NCI-H774 (cell line): Measurements from ENCODE around the gene TBCK.
"Not testable (repeated sequence)": the region's sequence is repeated elsewhere in the genome, so short reads cannot be mapped to it uniquely, and the experiment has no call there.

Source experiments
- DNase-seq: peaks from one replicate; lab custom pipeline; 2025; lab: John Stamatoyannopoulos, UW

TBCK gene

DNA sequence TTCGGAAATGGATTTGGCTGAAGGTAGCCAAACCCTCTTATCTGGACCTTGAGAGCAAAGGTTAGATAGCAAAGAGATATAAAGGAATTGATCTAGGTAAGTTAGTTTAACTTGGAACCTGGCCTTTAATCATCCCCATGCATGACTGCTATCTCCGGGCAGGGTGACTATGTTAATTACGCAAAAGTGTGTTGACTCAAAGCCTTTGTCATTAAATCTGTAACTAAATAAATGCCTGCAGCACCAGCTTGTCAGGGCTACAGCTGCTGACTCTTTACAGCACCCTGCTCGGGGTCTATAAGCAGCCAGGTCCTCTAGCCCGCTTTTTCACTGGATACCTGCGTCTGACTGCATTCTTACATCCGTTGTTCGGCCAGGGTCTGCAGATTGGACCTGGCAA is 201.7 kb downstream of the TBCK start:
- DNase-seq = no peak

DNA sequence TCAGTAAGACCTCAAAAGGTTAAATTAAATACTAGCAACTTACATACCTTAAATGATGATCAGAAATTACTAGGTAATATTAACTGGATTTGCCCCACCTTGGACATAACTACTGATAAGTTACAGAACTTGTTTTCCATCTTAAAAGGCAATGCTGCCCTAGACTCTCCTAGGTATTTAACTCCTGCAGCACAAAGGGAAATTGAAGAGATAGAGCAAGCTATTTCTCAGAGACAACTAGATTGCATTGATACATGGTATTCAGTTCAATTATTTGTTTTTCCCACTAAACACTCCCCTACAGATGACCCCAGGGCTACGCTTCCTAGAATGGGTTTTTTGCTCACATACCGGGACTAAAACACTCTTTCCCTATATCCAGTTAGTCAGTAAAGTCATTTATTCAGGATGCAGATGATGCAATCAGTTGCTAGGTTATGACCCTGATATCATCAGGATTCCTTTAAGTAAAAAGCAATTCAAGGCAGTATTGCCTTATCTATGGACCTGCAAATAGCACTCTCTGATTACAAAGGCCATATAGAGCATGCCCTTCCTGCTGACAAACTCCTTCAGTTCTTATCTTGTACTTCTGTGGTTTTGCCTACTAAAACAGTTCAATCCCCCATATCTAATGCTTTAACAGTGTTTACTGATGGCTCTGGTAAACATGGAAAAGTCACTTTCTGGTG is 204.1 kb downstream of the TBCK start:
- DNase-seq = not testable (repeated sequence)

GRCh38 chr4:106109929-106110328 is 206.1 kb downstream of the TBCK start:
- no peak for DNase-seq

DNA sequence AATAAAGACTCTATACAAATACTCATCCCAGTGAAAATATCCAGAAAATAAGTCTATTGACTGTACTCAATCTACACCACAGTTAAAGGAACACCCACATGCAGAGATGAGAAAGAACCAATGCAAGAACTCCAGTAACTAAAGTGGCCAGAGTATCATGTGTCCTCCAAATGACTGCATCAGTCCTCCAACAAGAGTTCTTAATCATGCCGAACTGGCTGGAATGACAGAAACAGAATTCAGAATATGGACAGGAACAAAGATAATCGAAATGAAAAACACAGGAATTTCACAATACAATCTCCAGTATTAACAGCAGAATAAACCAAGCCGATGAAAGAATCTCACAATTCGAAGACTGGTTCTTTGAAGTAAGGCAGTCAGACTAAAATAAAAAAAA is 210.3 kb downstream of the TBCK start:
- no peak for DNase-seq

GRCh38 chr4:106104276-106104675 is 211.7 kb downstream of the TBCK start:
- DNase-seq = no peak

DNA sequence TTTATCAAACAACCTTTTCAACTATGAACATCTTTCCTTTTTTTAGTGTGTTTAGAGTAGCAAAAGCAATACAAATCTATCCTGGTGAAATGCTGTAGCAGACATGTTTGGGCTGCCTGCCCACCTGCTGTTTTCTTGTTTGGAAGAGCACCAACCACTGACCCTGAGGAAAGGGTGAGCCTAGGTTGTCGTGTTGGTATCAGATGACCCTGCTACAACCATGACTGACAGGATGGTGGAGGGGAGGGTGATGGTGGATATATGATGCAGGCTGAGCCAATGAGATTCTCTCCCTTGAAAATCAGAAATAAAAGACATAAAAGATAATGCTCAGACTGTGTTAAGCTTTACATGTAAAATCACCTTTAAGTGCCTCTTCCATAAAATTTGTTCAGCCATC is 219.6 kb downstream of the TBCK start:
- no peak for DNase-seq

GRCh38 chr4:106095408-106095807 is 220.6 kb downstream of the TBCK start:
- no peak for DNase-seq

DNA sequence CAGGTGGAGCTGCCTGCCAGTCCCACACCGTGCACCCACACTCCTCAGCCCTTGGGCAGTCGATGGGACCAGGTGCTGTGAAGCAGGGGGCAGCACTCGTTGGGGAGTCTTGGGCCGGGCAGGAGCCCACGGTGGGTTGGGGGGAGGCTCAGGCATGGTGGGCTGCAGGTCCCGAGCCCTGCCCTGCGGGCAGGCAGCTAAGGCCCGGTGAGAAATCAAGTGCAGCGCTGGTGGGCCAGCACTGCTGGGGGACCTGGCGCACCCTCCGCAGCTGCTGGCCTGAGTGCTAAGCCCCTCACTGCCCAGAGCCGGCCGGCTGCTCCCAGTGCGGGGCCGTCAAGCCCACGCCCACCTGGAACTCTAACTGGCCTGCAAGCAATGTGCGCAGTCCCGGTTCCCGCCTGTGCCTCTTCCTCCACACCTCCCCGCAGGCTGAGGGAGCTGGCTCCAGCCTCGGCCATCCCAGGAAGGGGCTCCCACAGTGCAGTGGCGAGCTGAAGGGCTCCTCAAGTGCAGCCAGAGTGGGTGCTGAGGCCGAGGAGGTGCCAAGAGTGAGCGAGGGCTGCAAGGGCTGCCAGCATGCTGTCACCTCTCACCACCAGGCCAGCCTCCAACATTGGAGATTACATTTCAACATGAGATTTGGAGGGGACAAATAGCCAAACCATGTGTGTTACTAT is 223.5 kb downstream of the TBCK start:
- DNase-seq = no peak

DNA sequence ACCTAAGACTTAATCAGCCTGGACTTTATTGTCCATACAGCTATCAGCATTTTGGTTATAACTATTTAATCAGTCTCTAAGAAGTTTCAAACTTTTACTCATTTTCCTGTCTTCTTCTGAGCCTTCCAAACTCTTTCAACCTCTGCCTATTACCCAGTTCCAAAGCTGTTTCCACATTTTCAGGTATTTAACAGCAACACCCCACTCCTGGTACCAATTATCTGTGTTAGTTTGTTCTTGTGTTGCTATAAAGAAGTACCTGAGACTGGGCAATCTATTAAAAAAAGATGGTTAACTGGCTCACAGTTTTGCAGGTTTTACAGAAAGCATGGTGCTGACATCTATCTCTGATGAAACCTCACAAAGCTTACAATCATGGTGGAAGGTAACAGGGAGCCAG is 225.2 kb downstream of the TBCK start:
- DNase-seq = no peak

DNA sequence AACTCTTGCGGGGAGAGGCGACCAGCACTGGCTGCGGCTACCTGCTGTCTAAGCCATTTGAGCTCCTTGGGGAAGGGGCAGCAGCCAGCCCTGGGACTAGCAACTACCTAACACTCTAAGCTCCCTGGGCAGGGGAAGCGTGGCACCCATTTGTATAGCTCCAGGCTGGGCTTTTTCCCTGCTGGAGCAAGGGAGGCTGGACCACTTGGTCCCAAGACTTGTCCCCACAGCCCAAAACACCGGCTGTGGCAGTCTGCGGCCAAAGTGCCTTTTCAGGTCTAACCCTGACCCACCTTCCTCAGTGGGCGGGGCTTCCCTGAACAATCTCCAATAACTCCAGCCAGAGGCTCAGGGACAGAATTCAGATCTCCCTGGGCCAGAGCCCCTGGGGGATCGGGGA is 232.9 kb downstream of the TBCK start:
- DNase-seq = no peak

GRCh38 chr4:106080376-106080775 is 235.6 kb downstream of the TBCK start:
- DNase-seq = no peak

DNA sequence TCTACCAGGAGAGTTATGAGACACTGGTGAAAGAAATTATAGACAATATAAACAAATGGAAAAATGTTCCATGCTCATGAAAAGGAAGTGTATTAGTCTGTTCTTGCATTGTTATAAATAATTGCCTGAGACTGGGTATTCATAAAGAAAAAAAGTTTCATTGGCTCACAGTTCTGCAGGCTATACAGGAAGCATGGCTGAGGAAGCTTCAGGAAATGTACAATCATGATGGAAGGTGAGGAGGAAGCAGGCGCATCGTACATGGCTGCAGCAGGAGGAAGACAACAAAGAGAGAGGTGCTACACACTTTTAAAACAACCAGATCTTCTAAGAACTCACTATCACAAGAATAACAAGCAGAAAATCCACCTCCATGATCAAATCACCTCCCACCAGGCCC is 236.4 kb downstream of the TBCK start:
- no peak for DNase-seq

- no peak for DNase-seq
Measured at GRCh38 chr4:106065018-106065417, 251.0 kb downstream of the TBCK start.

- no peak for DNase-seq
Measured at GRCh38 chr4:106063009-106063408, 253.0 kb downstream of the TBCK start.

DNA sequence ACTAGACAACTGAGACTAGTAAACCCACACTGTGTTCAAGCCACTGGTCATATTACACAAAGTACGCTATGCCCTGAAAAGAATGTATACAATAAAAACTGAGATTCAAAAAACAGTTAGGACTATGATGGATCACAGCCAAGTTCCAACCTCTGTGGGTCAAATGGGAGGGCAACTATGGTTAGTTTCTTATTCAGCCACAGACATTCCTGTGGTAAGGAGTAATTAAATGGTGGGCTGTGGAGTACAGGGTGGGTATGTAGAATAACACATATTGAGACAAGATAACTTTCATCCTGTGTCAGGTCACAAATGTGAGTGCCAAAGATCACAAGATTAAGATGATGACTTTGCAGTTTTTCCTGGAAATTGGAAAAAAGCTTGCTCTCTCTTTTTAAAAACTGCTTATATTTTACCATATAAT is 253.5 kb downstream of the TBCK start:
- no peak for DNase-seq

DNA sequence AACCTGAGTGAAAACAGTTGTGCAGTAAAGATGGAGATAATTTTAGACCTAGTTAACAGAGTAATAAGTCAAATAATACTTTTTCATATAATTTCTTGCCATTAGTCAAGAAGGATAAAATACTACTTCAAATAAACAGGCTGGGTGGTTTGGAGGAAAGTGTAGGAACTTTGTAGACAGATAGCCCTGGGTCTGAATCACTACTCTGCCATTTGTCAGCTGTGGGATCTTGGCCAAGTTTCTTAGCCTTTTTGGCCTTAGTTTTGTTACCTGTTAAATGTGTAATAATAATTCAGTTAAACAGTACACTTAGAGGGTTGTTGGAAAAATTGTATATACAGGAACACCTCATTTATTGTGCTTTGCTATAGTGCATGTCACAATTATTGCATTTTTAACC is 257.1 kb downstream of the TBCK start:
- DNase-seq = no peak

- no peak for DNase-seq
Measured at GRCh38 chr4:106056914-106057313, 259.1 kb downstream of the TBCK start.

DNA sequence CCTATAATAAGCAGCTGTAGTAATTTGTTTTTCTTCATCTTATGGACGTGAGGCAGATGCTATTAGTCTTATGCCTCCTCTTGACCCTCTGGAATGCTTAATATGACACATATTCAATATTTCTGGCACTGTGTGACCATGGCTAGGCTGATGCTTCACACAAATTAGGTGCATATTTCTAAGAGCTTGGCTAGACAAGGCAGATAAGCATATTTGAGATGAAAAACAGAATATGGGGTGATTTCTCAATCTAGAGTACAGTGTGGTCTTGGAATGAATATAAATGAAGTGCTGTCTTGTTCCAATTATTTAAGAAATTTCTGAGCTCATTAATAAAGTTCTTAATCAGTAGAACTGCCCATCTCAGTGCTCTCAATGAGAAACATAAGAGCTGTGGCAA is 264.5 kb downstream of the TBCK start:
- no peak for DNase-seq

DNA sequence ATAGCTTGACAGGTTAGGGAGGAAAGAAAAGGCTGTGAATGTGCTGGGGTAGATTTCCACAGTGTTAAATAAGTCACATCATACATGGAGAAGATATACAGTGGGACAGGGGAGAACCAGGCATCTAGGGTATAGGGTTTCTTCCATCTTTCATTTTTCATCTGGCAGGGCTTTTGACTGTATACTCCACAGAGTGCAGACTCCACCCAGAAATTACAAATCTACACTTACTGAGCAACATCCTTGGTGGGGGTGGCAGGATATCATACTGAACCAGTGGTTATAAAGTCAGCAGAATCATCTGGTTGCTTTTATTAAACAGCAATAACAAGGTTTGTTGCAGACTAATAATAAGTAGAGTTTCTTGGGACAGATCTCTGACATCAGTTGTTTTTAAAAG is 266.5 kb downstream of the TBCK start:
- no peak for DNase-seq

GRCh38 chr4:106048250-106048971 is 267.6 kb downstream of the TBCK start:
- DNase-seq = no peak

GRCh38 chr4:106046083-106046482 is 269.9 kb downstream of the TBCK start:
- no peak for DNase-seq

DNA sequence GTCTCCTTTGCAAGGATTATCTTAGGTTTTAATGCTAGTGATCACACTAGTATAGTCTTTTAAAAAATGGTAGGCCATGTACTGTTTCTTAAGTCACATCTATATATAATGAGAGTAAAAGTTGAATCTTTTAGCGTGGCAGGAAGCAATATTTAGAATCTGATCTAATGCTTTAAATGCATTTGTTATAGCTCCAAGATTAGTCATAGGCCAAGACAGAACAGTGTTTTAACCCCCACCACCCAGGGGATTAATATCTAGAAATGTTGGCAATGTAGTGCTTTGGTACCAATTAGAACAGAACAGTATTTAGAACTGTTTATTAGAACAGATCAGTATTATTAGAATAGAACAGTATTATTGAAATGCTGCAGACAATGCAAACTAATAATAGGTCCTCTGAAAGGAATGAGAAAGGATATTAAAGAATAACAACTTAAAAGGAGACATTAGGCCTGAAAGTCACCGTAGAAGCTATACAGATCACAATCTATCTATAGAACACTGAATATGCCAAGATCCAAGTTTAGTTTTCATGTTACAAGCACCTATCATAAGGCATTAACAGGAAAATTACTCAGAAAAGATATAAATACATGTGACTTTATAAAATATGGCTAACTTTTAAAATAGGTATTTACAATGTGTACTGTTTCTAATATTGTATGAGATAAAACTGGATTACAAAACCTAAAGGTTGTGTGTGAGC is 274.6 kb downstream of the TBCK start:
- DNase-seq = no peak

GRCh38 chr4:106039796-106040195 is 276.2 kb downstream of the TBCK start:
- no peak for DNase-seq
